SK-MEL-5 (cell line): Measurements from ENCODE around the gene ARRDC1. TPM values are rescaled to one million over a fixed set of nuclear protein-coding genes. Genes with fewer than 3 reads are reported as not detected.

Experiments used
- DNase-seq: peaks from one replicate; pipeline ENCODE4 v3.0.0-alpha.2; 2016; ENCODE audit warnings: low read depth, low spot score
- in situ Hi-C: cut with HindIII; loops from 2 replicates; pipeline ENCODE4 v1.10.0; 2016; ENCODE audit warnings: low sequenced_read_pairs, high pct_unique_total_duplicates, low pct_unique_long_range_greater_than_20kb
- total RNA-seq: library from RNA; depleted of rRNA; stranded (reverse); fragments of >200 nt; shearing (Covaris generic); gene quantifications from 2 replicates; pipeline ENCODE4 v1.2.3, GENCODE V29; 2014

The ARRDC1 gene
- total RNA-seq, 1 experiment from 2014 or later: 24.4 TPM

DNA sequence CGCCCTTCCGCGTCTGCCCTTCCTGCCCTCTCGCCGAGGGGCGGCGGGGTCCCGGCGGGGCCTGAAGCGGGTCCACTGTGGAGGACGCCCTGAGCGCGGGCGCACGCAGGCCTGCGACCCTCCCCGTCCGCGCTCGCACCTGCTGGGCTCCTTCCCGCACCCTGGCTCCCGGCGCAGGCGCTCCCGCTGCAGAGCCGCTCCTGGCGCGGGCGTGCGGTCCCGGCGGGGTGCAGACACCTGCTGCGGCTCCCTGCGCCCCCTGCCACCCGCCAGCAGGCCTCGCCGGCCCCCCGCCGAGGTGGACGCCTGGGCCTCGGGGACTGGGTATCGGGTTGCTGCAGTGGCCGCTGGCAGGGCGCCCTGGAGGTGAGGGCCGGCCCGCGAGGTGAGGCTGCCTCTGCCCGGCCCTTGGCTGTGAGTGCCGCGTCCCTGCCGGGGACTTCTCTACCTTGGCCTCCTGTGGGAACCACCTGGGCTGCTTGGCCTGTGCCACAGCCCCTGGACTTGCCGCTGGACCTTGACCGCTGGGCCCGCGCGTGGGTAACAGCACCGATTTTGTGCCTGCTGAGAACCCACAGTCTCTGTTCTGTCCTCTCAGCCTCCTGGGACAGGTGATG is 627 bp downstream of the ARRDC1 start:
- in situ Hi-C loops: no loop called here

GRCh38 chr9:137606734-137607138 is 1.2 kb downstream of the ARRDC1 start:
- in situ Hi-C loops: no loop called here
- DNase-seq: no peak

More for the DNA sequence above, 627 bp downstream of the ARRDC1 start:
- no peak for DNase-seq

DNA sequence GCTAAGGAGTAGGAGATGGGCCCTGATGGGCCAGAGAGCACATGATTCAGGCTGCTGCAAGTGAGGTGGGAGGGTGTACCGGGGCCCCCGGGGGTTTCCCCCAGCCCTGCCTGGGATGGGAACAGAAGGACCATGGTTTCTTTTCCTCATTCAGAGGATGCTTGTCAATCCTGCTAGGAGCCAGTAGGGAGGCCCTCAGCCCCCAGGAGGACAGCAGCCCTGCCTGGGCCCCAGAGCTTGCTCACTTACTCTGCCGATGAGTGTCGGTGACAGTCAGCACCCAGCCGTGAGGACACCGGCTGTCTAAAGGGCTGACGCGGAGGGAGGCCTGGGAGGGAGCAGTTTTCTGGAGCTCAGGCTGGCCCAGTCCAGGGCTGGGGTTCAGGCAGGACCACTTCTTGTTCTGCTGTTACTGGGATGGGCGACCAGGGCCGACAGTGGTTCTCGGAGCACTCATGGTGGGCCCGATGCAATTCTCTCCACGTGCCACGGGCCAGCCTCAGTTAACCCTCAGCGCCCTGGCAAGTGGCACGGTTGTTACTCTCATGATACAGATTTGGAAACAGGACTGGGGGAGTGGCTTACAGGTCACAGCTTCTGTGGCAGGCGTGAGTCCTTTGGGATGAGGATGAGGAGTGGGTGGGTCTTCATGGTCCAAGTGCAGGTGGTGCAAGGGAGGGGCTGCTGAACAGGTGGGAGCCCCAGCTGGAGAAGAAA is 1.8 kb downstream of the ARRDC1 start:
- in situ Hi-C loops: no loop called here
- DNase-seq: no peak

DNA sequence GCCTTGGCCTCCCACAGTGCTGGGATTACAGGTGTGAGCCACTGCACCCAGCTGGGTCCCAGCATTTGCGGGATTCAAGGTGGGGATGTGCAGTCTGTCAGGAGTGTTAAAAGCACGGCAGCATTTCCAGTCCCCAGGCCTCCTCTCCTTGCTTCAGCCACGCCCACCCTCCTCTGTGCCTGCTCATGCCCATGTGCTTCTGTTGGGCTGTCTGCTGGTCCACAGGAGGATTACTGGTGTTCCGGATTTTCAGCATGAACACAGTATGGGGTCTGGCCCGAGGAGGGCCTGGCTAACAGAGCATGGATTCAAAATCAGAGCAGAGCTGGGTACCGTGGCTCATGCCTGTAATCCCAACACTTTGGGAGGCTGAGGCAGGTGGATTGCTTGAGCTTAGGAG is 5.5 kb downstream of the ARRDC1 start:
- in situ Hi-C loops: no loop called here

DNA sequence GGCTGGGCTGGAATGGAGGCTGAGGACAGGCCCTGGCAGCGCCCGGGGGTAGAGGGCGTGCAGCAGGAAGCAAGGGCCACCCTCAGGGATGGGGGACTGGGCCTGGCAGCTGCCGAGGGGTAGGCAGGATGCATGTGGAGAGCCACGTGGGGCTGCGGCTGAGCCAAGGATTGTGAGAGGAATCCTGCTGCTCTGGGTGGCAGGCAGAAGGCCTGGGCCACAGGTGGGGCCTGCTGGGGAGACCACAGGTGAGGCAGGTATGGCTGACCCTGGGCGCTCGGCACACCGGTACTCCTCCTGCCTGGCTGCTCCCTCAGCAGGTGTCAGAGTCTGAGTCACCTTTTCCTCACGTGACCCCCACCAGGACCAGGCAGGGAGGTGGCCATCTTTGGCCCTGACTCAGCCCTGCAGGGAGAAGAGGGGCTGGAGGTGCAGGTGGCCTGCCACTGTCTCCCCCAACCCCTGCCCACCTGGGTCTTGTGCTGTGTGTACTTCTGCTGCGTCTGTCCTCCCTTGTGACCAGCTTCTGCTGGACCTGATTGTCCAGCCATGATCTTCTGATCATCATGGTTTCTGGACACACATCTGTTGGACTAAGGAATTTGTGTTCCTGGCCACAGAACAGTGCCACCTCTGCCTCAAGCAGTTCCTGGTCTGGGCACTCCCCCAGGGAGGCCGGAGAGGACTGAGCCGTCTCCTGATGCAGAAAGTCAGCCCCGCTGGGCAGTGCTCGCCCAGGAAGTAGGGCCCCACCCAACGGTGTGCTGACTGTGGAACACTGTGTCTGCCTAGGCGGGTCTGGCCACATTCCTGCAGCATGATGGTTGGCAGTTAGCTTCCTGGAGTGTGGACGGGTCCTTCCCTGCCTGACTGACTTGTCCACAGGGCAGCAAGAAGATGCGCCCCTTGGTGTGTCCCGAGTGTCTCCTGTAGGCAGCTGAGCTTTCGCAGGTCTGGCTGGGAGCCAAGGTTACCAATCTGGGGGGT is 6.4 kb downstream of the ARRDC1 start:
- DNase-seq: no peak
- in situ Hi-C loops: no loop called here

More for the DNA sequence above, 5.5 kb downstream of the ARRDC1 start:
- no peak for DNase-seq

DNA sequence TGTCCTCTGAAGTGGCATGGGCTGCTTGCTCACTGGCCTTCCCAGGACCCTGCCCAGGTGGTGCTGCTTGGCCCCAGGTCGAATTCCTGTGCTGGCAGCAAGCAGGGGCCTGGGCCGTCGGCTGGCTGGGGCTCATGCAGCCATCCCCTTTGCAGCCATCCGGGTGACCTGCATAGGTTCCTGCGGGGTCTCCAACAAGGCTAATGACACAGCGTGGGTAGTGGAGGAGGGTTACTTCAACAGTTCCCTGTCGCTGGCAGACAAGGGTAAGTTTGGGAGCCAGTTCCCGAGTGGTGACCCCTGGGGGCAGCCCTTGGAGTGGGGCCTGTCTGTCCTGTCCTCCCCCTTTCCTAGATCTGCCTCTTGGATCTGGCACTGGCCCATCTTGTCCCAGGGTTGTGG is 7.3 kb downstream of the ARRDC1 start:
- in situ Hi-C loops: no loop called here

GRCh38 chr9:137613259-137613658 is 7.8 kb downstream of the ARRDC1 start:
- in situ Hi-C loops: no loop called here
- DNase-seq: no peak

More for the DNA sequence above, 7.3 kb downstream of the ARRDC1 start:
- no peak for DNase-seq

GRCh38 chr9:137613738-137614523 is 8.4 kb downstream of the ARRDC1 start:
- DNase-seq: no peak
- in situ Hi-C loops: no loop called here

GRCh38 chr9:137614631-137615386 is 9.3 kb downstream of the ARRDC1 start:
- no peak for DNase-seq
- in situ Hi-C loops: no loop called here

GRCh38 chr9:137615387-137615871 is 9.9 kb downstream of the ARRDC1 start:
- no peak for DNase-seq
- in situ Hi-C loops: no loop called here

DNA sequence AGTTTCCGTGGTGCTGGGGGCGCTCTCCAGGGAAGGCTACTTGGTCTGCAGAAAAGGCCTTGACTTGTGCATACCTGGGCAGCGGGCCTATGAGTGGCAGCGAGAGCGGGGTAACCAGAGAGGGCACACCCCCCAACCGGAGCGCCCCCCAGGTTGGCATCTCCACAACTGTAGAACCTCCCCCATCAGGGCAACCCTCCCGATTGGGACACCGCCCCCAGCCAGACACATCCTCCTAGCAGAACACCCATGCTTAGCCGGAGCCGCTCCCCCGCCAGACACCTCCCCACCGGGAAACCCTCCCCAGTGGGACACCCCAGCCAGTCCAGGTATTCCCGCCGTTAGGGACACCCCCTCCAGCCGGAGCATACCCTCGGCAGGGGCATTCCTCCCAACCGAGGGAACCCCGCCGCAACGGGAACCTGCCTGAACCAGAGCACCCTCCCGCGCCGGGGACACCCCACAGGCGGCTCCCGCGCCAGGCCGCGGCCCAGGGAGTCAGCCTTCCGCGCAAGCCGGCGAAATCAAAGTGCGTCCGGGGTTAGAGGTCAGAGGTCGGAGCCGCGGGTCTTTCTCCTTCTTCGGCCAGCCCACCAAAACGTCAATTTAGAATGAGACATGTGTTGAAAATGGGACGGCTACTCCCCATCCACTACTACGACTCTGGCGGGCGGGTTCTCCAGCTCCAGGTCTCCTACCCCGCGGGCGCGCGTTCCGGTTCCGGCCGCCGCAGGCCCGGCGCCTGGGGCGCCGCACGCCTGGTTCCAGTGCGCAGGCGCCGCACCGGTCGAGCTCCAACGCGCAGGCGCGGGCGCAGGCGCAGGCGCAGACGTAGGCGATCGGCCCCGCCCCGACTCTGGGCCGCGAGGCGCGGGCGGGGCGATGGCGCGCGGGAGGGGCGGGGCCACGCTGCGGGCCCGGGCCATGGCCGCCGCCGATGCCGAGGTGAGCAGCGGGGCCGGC is 12.9 kb downstream of the ARRDC1 start, which contains the start of gene EHMT1:
TSS of gene EHMT1 (plus strand) at position 901 of the 963 bp plus-strand sequence. CDS start at position 925, 24 bp downstream.
- DNase-seq: peak; percentile 78
- in situ Hi-C loops: no loop called here

DNA sequence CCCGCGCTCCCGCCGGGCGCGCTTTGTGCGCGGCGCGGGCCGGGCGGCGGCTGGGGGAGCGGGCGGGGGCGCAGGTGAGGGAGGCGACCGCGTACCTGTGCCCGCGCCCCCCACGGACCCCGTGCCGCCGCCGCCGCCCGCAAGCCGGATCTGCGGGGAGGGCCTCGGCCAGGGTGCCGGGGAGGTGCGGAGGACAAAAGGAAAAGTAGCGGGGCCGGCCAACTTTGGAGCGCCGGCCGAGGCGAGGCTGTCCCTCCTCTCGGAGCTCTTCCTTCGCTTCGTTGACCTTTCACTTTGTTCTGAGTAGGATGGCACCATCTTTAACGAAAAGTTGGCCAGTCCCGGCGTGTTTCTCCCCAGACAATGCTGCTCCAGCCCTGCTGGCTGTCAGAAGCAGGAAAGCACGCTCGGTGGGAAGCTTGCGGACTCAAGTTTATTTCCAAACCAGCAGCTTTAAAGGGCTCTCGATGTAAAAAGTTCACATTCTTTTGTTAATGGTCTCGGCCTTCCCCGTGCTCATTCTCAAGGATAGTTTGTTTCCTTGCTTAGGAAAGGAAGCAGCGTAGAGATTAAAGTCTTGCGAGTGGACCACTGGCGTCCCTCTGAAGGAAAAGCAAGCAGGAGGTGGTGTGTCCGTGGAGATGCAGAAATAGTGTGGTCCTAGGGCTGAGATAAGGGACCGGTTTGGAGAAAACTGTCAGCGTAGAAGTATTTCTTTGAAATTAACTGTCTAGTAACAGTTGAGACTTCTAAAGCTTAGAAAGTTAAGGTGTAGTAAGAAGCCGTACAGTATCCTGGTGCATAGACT is 14.0 kb downstream of the ARRDC1 start:
- in situ Hi-C loops: no loop called here

DNA sequence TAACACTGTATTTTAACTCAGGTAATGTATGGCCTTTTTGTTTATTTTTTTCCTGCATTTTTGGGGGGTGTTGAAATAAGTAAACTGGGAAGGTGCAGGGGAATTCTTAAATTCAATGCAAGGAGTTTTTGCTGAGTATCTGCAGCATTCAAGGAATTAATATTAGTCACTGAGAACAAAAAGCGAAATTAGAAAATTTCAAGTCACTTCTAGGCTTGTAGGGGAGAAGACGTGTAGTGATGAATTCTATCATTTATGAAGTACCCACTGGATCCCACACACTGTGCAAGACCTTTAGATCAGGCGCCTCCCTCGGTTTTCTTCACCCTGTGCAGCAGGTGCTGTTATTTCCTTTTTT is 14.5 kb downstream of the ARRDC1 start:
- in situ Hi-C loops: no loop called here
- no peak for DNase-seq

More for the DNA sequence above, 14.0 kb downstream of the ARRDC1 start:
- peak; percentile 44 for DNase-seq

DNA sequence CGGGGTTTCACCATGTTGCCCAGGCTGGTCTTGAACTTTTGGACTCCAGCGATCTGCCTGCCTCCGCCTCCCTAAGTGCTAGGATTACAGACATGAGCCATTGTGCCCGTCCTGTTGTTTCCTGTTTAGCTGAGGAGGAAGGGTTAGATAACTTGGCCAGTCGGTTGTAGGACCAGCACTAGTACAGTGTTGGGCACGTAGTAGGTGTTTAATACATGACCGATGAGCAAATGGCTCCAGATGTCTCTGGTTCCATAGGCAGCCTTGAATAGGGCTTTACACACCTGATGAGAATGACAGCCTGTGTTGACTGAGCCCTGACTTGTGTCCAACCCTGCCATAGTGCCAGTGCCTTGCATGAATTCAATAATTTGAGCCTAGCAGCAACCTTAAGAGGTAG is 15.1 kb downstream of the ARRDC1 start:
- in situ Hi-C loops: no loop called here
- no peak for DNase-seq
